IPS-18c (cell line): Measurements from ENCODE around the gene HRH2.

ENCODE experiments used
- H3K4me3 ChIP-seq: 2 replicates; pipeline ENCODE4 v1.7.0; 2013; ENCODE audit warnings: low read depth, mild to moderate bottlenecking, low read length, moderate library complexity; ENCODE audit not compliant: insufficient read depth
- H3K9me3 ChIP-seq: one replicate; pipeline ENCODE4 v1.6.1; 2013; ENCODE audit warnings: mild to moderate bottlenecking, low read length, moderate library complexity; ENCODE audit not compliant: control insufficient read depth, insufficient read depth

Gene HRH2

GRCh38 chr5:175683231-175683630 lies 25.4 kb downstream of the HRH2 start:
- no peak overlapping the region for H3K4me3 ChIP-seq
- peaks cover 2% of the 10 kb centered on the region for H3K9me3 ChIP-seq

- no peak overlapping the region for H3K4me3 ChIP-seq
- peaks cover 2% of the 10 kb centered on the region for H3K9me3 ChIP-seq
Measured at GRCh38 chr5:175683921-175684320, 26.1 kb downstream of the HRH2 start.

GRCh38 chr5:175684931-175685330 lies 27.1 kb downstream of the HRH2 start:
- peaks cover 2% of the 10 kb centered on the region for H3K9me3 ChIP-seq

GRCh38 chr5:175685701-175686350 lies 28.0 kb downstream of the HRH2 start:
- Histone ChIP-seq H3K4me3 (no peak overlapping the region), H3K9me3 (peaks cover 2% of the 10 kb centered on the region)

More at GRCh38 chr5:175684931-175685330, 27.1 kb downstream of the HRH2 start:
- H3K4me3 ChIP-seq, result no peak overlapping the region

GRCh38 chr5:175686396-175686795 lies 28.5 kb downstream of the HRH2 start:
- Histone ChIP-seq H3K9me3 (peaks cover 2% of the 10 kb centered on the region), H3K4me3 (no peak overlapping the region)

- Histone ChIP-seq H3K4me3 (no peak overlapping the region), H3K9me3 (peaks cover 2% of the 10 kb centered on the region)
Measured at GRCh38 chr5:175686826-175687225, 29.0 kb downstream of the HRH2 start.

- H3K4me3 ChIP-seq, result no peak overlapping the region
Measured at GRCh38 chr5:175687231-175687701, 29.4 kb downstream of the HRH2 start.

GRCh38 chr5:175688352-175689146 lies 30.7 kb downstream of the HRH2 start:
- H3K9me3 ChIP-seq, result no peaks in the 10 kb centered on the region
- no peak overlapping the region for H3K4me3 ChIP-seq

More at GRCh38 chr5:175687231-175687701, 29.4 kb downstream of the HRH2 start:
- peaks cover 2% of the 10 kb centered on the region for H3K9me3 ChIP-seq

- no peak overlapping the region for H3K4me3 ChIP-seq
- no peaks in the 10 kb centered on the region for H3K9me3 ChIP-seq
Measured at GRCh38 chr5:175689147-175689991, 31.5 kb downstream of the HRH2 start.

GRCh38 chr5:175690025-175690424 lies 32.2 kb downstream of the HRH2 start:
- no peaks in the 10 kb centered on the region for H3K9me3 ChIP-seq
- no peak overlapping the region for H3K4me3 ChIP-seq

- Histone ChIP-seq H3K4me3 (no peak overlapping the region), H3K9me3 (no peaks in the 10 kb centered on the region)
Measured at GRCh38 chr5:175690586-175690985, 32.7 kb downstream of the HRH2 start.

GRCh38 chr5:175691761-175692160 lies 33.9 kb downstream of the HRH2 start:
- no peaks in the 10 kb centered on the region for H3K9me3 ChIP-seq
- H3K4me3 ChIP-seq, result no peak overlapping the region

GRCh38 chr5:175692235-175692995 lies 34.5 kb downstream of the HRH2 start:
- no peak overlapping the region for H3K4me3 ChIP-seq

GRCh38 chr5:175692996-175693710 lies 35.3 kb downstream of the HRH2 start:
- Histone ChIP-seq H3K9me3 (no peaks in the 10 kb centered on the region), H3K4me3 (no peak overlapping the region)

More at GRCh38 chr5:175692235-175692995, 34.5 kb downstream of the HRH2 start:
- H3K9me3 ChIP-seq, result no peaks in the 10 kb centered on the region

- no peak overlapping the region for H3K4me3 ChIP-seq
- no peaks in the 10 kb centered on the region for H3K9me3 ChIP-seq
Measured at GRCh38 chr5:175693741-175694140, 35.9 kb downstream of the HRH2 start.
